Measurements from ENCODE around the gene THSD4.

- TF ChIP-seq CTCF (IDR thresholded peaks at IDR 0.05) (no peak), POLR2AphosphoS5 (IDR thresholded peaks at IDR 0.05) (no peak), EP300 (IDR thresholded peaks at IDR 0.05) (no peak), POLR2A (IDR thresholded peaks at IDR 0.05) (no peak)
Measured at GRCh38 chr15:71776304-71776703, 661.0 kb downstream of the THSD4 start.

All from upper lobe of left lung (tissue), 4 donors.